Peyer's patch (tissue), 4 donors: ENCODE measurements around the gene CHST11. TPM values are rescaled to one million over a fixed set of nuclear protein-coding genes. Genes with fewer than 3 reads are reported as not detected.

Experiments used
- DNase-seq, 3 donors: peaks; one replicate each; pipeline ENCODE4 v3.0.0-alpha.2; 2017 to 2019
- H3K27ac ChIP-seq, 4 donors: fragments of 200-600 bp; sonication (generic); one replicate each; pipeline ENCODE4 v1.5.1; 2016 to 2019
- H3K27me3 ChIP-seq, 2 donors: fragments of 200-600 bp; sonication (generic); one replicate each; pipeline ENCODE4 v1.5.1; 2019
- H3K36me3 ChIP-seq, 3 donors: fragments of 200-600 bp; sonication (generic); one replicate each; pipeline ENCODE4 v1.5.1; 2016 to 2019
- H3K4me1 ChIP-seq, 4 donors: fragments of 200-600 bp; sonication (generic); one replicate each; pipeline ENCODE4 v1.5.1; 2016 to 2019
- H3K4me3 ChIP-seq, 4 donors: fragments of 200-600 bp; sonication (generic); 1 replicate in 3 of 4; 2 replicates in 1 of 4; pipeline ENCODE4 v1.5.1; 2016 to 2019; ENCODE audit warnings: mild to moderate bottlenecking in 1 of 4
- H3K9me3 ChIP-seq, 4 donors: fragments of 200-600 bp; sonication (generic); one replicate each; pipeline ENCODE4 v1.5.1; 2016 to 2019; ENCODE audit warnings: mild to moderate bottlenecking in 1 of 4
- POLR2A ChIP-seq, 2 donors: fragments of 450-650 bp; IDR thresholded peaks; one replicate each; pipeline ENCODE4 v1.5.1; 2017; ENCODE audit warnings: antibody characterized with exemption in 2 of 2, mild to moderate bottlenecking in 2 of 2, moderate library complexity in 2 of 2
- total RNA-seq, 4 donors: library from RNA; depleted of rRNA; stranded (reverse); fragments of >200 nt; gene quantifications; one replicate each; pipeline ENCODE4 v1.1.0, GENCODE V29; 2016
- TF ChIP-seq, protein P1 (sequence below), 6 experiments: fragments of 450-650 bp in 4 of 6; fragments of 200-600 bp in 2 of 6; sonication (generic) in 1 of 6; IDR thresholded peaks; one replicate each; pipeline ENCODE4 v1.5.1; 2017 to 2019; ENCODE audit warnings: antibody characterized with exemption in 6 of 6, mild to moderate bottlenecking in 3 of 6, moderate library complexity in 1 of 6

CHST11 gene
- total RNA-seq, 4 donors from 2014 or later = 9.9 to 119 (median 15.6) TPM

DNA sequence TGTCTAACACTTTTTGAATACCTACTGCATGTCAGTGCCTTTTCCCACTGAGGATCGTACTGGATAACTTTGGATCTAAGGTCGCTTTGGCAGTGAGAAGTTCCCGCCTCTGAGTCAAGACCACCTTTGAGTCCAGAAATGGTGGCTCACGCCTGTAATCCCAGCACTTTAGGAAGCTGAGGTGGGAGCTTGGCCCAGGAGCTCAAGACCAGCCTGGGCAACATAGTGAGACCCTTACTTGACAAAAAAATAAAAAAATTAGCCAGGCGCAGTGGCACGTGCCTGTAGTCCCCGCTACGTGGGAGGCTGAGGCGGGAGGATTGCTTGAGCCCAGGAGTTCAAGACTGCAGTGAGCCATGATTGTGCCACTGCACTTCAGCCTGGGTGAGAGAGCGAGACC is 61.1 kb downstream of the CHST11 start:
- Histone ChIP-seq H3K27ac (no peak overlapping the region), H3K4me3 (no peak overlapping the region), H3K27me3 (no peaks in the 10 kb centered on the region), H3K9me3 (no peaks in the 10 kb centered on the region), H3K4me1 (peaks cover 0 to 27% (median 6%) of the 10 kb centered on the region in 4 donors), H3K36me3 (no peaks in the 10 kb centered on the region)
- no peak for DNase-seq
- no peak for TF ChIP-seq POLR2A (IDR thresholded peaks at IDR 0.05)
- TF ChIP-seq, protein P1, sequence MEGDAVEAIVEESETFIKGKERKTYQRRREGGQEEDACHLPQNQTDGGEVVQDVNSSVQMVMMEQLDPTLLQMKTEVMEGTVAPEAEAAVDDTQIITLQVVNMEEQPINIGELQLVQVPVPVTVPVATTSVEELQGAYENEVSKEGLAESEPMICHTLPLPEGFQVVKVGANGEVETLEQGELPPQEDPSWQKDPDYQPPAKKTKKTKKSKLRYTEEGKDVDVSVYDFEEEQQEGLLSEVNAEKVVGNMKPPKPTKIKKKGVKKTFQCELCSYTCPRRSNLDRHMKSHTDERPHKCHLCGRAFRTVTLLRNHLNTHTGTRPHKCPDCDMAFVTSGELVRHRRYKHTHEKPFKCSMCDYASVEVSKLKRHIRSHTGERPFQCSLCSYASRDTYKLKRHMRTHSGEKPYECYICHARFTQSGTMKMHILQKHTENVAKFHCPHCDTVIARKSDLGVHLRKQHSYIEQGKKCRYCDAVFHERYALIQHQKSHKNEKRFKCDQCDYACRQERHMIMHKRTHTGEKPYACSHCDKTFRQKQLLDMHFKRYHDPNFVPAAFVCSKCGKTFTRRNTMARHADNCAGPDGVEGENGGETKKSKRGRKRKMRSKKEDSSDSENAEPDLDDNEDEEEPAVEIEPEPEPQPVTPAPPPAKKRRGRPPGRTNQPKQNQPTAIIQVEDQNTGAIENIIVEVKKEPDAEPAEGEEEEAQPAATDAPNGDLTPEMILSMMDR (IDR thresholded peaks at IDR 0.05) = no peak

DNA sequence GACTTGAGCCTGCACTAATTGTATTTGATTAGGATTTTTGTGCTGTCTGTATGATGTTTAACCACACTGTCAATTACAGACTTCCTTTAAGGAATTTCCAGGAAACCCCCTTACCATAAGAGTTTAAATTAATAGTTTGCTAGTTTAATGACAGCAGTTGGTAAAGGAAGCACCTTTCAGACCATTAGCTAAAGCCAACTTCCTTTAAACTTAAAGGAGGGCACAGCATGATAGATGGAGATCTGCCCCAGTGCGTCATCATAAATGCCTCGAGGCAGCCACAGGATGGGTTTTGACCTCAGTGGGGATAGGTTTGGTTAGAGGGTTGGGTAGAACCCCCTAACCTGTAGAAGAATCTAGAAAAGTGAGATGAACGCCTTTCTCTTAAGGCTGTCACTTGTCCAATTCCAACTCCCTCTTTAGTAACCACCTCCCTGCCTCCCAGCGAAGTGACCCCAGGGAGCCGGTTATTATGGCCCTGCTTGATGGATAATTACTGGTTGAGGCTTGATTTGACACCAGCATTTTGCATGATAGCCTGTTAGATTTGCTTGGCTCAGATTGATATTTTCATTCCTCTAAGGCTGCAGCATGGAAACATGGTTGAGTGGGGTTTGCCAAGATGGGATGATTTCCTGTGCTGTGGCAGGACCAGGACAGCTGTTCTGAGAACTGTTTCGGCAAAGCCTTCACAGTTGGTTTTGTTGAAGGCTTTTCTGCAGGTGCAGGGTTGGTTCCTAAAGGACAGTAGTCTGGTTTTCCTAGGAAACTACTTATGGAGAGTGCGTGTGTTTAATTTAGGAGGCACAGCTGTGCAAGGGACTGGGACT is 62.7 kb downstream of the CHST11 start:
- DNase-seq = peak in 1 of 3 donors; percentile 56

DNA sequence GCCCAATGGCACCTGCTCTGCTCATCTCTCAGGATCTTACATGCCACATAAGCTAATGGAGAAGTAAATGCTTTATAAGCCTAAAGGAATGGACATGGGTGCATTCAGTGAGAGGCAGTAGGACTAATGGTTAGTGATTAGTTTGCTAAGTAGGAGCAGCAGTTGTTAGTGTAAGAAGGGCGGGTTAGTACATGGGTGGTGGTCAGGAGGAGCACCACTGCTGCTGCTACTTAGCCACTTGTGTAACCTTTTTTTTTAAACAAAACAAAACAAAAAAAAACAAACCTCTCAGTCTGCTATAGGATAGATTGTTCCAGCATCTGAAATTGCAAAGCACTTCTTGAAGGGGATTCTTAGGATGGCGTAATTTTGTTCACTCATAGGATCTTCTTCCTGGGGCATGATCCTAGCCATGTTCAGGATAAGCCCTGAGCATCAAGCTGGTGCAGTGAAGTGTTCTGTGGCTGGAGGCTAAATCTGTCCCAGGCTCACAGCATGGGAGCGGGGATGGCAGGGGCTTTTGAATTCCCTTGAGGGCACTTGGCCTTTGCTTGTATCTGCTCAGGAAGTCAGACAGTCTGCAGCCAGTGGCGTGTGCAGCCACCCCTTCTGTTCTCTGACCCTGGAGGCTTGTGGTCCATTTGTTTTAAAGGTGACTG is 63.6 kb downstream of the CHST11 start:
- Histone ChIP-seq H3K27me3 (no peaks in the 10 kb centered on the region), H3K4me3 (no peak overlapping the region), H3K4me1 (peaks cover 0 to 37% (median 9%) of the 10 kb centered on the region in 4 donors), H3K9me3 (no peaks in the 10 kb centered on the region), H3K36me3 (no peaks in the 10 kb centered on the region), H3K27ac (peak overlapping the region in 1 of 4 donors; percentile 27)
- peak in 2 of 3 donors; percentile 60 to 62 for DNase-seq
- TF ChIP-seq, protein P1 (IDR thresholded peaks at IDR 0.05) = no peak
- no peak for TF ChIP-seq POLR2A (IDR thresholded peaks at IDR 0.05)

More for the DNA sequence above, 62.7 kb downstream of the CHST11 start:
- no peak overlapping the region for H3K4me3 ChIP-seq
- H3K9me3 ChIP-seq = no peaks in the 10 kb centered on the region
- peaks cover 0 to 37% (median 9%) of the 10 kb centered on the region in 4 donors for H3K4me1 ChIP-seq
- no peaks in the 10 kb centered on the region for H3K27me3 ChIP-seq
- H3K27ac ChIP-seq = peak overlapping the region in 1 of 4 donors; percentile 27
- H3K36me3 ChIP-seq = no peaks in the 10 kb centered on the region
- TF ChIP-seq POLR2A (IDR thresholded peaks at IDR 0.05) = no peak
- TF ChIP-seq, protein P1 (IDR thresholded peaks at IDR 0.05) = no peak

DNA sequence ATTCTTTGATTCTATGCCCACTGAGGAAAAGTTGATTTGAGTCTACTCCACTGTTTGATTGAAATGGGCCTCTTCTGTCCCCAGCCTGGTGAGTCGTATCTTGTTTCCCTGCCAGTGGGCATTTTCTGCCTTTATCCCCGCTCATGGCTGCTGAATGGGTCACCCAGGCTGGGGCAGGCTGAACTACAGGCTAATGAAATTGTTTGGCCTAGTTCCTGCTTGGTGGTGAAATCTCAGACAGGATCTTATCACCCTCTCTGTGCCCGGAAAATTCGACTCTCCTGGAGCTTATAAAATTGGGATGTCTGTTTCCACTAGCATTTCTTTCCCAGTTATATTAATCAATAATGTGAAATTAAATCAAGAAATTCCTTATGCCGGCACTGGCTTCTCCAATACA is 65.0 kb downstream of the CHST11 start:
- no peak overlapping the region for H3K4me3 ChIP-seq
- no peaks in the 10 kb centered on the region for H3K9me3 ChIP-seq
- no peak overlapping the region for H3K27ac ChIP-seq
- no peaks in the 10 kb centered on the region for H3K27me3 ChIP-seq
- DNase-seq = no peak
- peaks cover 0 to 37% (median 9%) of the 10 kb centered on the region in 4 donors for H3K4me1 ChIP-seq
- no peaks in the 10 kb centered on the region for H3K36me3 ChIP-seq
- TF ChIP-seq, protein P1 (IDR thresholded peaks at IDR 0.05) = no peak
- no peak for TF ChIP-seq POLR2A (IDR thresholded peaks at IDR 0.05)

DNA sequence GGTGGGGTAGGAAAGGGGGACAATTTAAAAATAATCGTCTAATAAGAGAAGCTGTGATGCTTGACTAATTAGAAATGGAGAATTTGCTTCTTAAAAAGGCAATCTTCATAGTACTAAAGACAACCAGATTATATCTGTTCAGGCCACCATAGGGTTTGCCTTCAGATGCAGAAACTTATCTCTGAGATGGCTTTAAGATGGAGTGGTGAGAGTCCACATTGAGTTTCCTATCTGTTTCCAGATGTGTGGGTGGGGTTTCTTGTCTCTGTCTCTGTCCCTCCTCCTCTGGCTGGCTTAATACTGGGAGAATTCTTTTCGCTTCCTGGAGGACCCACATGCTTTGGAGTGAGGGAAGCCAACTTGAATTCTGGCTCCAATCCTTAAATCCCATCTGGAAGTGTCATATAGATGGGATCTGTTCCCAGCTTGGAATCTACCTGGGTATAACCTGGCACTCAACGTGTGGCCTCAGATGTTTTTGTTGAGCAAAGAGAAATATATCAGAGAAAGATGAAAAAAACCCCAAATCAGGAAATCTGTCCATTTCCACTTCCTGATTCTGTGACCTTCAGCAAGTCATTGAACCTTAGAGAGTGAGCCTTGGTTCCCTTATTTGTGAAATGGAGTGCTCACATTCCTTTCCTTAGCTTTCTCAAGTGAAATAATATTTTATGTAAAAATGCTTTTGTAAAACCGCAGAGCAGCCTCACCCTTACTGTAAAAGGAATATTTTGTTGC is 66.4 kb downstream of the CHST11 start:
- DNase-seq = no peak
- peak overlapping the region in 1 of 4 donors; percentile 11 for H3K27ac ChIP-seq
- H3K4me1 ChIP-seq = peaks cover 0 to 37% (median 9%) of the 10 kb centered on the region in 4 donors
- H3K9me3 ChIP-seq = no peaks in the 10 kb centered on the region
- no peak for TF ChIP-seq POLR2A (IDR thresholded peaks at IDR 0.05)
- TF ChIP-seq, protein P1 (IDR thresholded peaks at IDR 0.05) = no peak
- H3K4me3 ChIP-seq = no peak overlapping the region
- no peaks in the 10 kb centered on the region for H3K36me3 ChIP-seq
- no peaks in the 10 kb centered on the region for H3K27me3 ChIP-seq
